H9 (cell line): ENCODE results near the gene TTC33. TPM values are rescaled to one million over a fixed set of nuclear protein-coding genes. Genes with fewer than 3 reads are reported as not detected.

ENCODE experiments used
- DNase-seq: peaks from one replicate; pipeline ENCODE4 v3.0.0-alpha.2; 2017
- H2AFZ ChIP-seq: one replicate; pipeline ENCODE4 v1.6.1; 2013; ENCODE audit warnings: mild to moderate bottlenecking, low read length, control low read depth, moderate library complexity
- H2AK5ac ChIP-seq: 2 replicates; pipeline ENCODE4 v1.6.1; 2013; ENCODE audit warnings: low read length, control low read depth, mixed read lengths; ENCODE audit not compliant: insufficient read length
- H2BK120ac ChIP-seq: one replicate; pipeline ENCODE4 v1.6.1; 2013; ENCODE audit warnings: low read depth, mild to moderate bottlenecking, low read length, control low read depth, inconsistent platforms; ENCODE audit not compliant: poor library complexity, severe bottlenecking
- H2BK12ac ChIP-seq: 2 replicates; pipeline ENCODE4 v1.6.1; 2013; ENCODE audit warnings: low read length, control low read depth, mixed read lengths, low read depth; ENCODE audit not compliant: insufficient read length
- H2BK15ac ChIP-seq: 2 replicates; pipeline ENCODE4 v1.6.1; 2013; ENCODE audit warnings: low read depth, low read length, control low read depth
- H2BK20ac ChIP-seq: one replicate; pipeline ENCODE4 v1.6.1; 2013; ENCODE audit warnings: low read depth, mild to moderate bottlenecking, low read length, control low read depth, inconsistent platforms; ENCODE audit not compliant: poor library complexity, severe bottlenecking
- H2BK5ac ChIP-seq: 2 replicates; pipeline ENCODE4 v1.6.1; 2013; ENCODE audit warnings: low read length, control low read depth, mixed read lengths; ENCODE audit not compliant: insufficient read length
- H3K14ac ChIP-seq: 2 replicates; pipeline ENCODE4 v1.6.1; 2013; ENCODE audit warnings: low read length, control low read depth; ENCODE audit not compliant: insufficient read depth
- H3K18ac ChIP-seq: 2 replicates; pipeline ENCODE4 v1.6.1; 2013; ENCODE audit warnings: low read depth, mild to moderate bottlenecking, mixed read lengths, low read length, control low read depth; ENCODE audit not compliant: insufficient read length
- H3K23ac ChIP-seq: 2 replicates; pipeline ENCODE4 v1.6.1; 2013; ENCODE audit warnings: low read length, control low read depth, mixed read lengths, low read depth; ENCODE audit not compliant: insufficient read length
- H3K23me2 ChIP-seq: 2 replicates; pipeline ENCODE4 v1.6.1; 2013; ENCODE audit warnings: low read depth, mild to moderate bottlenecking, mixed read lengths, low read length, control low read depth; ENCODE audit not compliant: insufficient read length, poor library complexity, severe bottlenecking
- H3K27ac ChIP-seq: 2 replicates; pipeline ENCODE4 v1.5.1; 2013; ENCODE audit warnings: low read length, control low read depth, mixed read lengths, low read depth; ENCODE audit not compliant: insufficient read length
- H3K27me3 ChIP-seq: 2 replicates; pipeline ENCODE4 v1.6.1; 2013; ENCODE audit warnings: low read length, control low read depth, inconsistent platforms; ENCODE audit not compliant: insufficient read depth
- H3K4ac ChIP-seq: 2 replicates; pipeline ENCODE4 v1.6.1; 2013; ENCODE audit warnings: low read depth, mild to moderate bottlenecking, control low read depth, inconsistent platforms, low read length, moderate library complexity
- H3K4me1 ChIP-seq: 2 replicates; pipeline ENCODE4 v1.6.1; 2013; ENCODE audit warnings: low read length, control low read depth, inconsistent platforms; ENCODE audit not compliant: insufficient read depth
- H3K4me2 ChIP-seq: 2 replicates; pipeline ENCODE4 v1.6.1; 2013; ENCODE audit warnings: low read length, control low read depth, mixed read lengths; ENCODE audit not compliant: insufficient read length, insufficient read depth
- H3K56ac ChIP-seq: 2 replicates; pipeline ENCODE4 v1.6.1; 2013; ENCODE audit warnings: low read depth, mild to moderate bottlenecking, mixed read lengths, low read length, control low read depth; ENCODE audit not compliant: insufficient read length
- H3K79me1 ChIP-seq: 2 replicates; pipeline ENCODE4 v1.6.1; 2013; ENCODE audit warnings: low read depth, mild to moderate bottlenecking, moderate library complexity, low read length, control low read depth, inconsistent platforms; ENCODE audit not compliant: insufficient read depth, poor library complexity, severe bottlenecking
- H3K79me2 ChIP-seq: 2 replicates; pipeline ENCODE4 v1.6.1; 2013; ENCODE audit warnings: low read length, control low read depth, inconsistent platforms; ENCODE audit not compliant: insufficient read depth
- H3K9ac ChIP-seq: 2 replicates; pipeline ENCODE4 v1.6.1; 2013; ENCODE audit warnings: low read length, control low read depth, mixed read lengths; ENCODE audit not compliant: insufficient read length; ENCODE audit errors: extremely low read depth
- H3K9me3 ChIP-seq: one replicate; pipeline ENCODE4 v1.6.1; 2013; ENCODE audit warnings: low read depth, low read length, inconsistent platforms; ENCODE audit not compliant: control insufficient read depth
- H3T11ph ChIP-seq: one replicate; pipeline ENCODE4 v1.6.1; 2013; ENCODE audit warnings: mild to moderate bottlenecking, low read length, control low read depth, inconsistent platforms
- H4K20me1 ChIP-seq: one replicate; pipeline ENCODE4 v1.6.1; 2013; ENCODE audit not compliant: control insufficient read depth, insufficient read length, insufficient read depth
- H4K5ac ChIP-seq: 2 replicates; pipeline ENCODE4 v1.6.1; 2013; ENCODE audit warnings: low read depth, mild to moderate bottlenecking, mixed read lengths, low read length, control low read depth; ENCODE audit not compliant: insufficient read length
- H4K8ac ChIP-seq: replicated peaks from 2 replicates; pipeline ENCODE4 v1.6.1; 2013; ENCODE audit warnings: low read length, control low read depth, mixed read lengths, low read depth; ENCODE audit not compliant: insufficient read length
- H4K91ac ChIP-seq: 2 replicates; pipeline ENCODE4 v1.6.1; 2013; ENCODE audit warnings: low read depth, mild to moderate bottlenecking, moderate library complexity, mixed read lengths, low read length, control low read depth; ENCODE audit not compliant: insufficient read length
- H3K27ac Mint-ChIP-seq, 3 experiments: 2 replicates in 2 of 3; 3 replicates in 1 of 3; pipeline ENCODE4 v1.8.0; 2020 to 2021; ENCODE audit warnings: mixed read lengths in 3 of 3, mild to moderate bottlenecking in 1 of 3, moderate library complexity in 1 of 3
- H3K27me3 Mint-ChIP-seq: 2 replicates; pipeline ENCODE4 v1.8.0; 2021; ENCODE audit warnings: low read depth, mild to moderate bottlenecking, moderate library complexity, mixed read lengths
- H3K36me3 Mint-ChIP-seq, 3 experiments: 2 replicates in 2 of 3; 3 replicates in 1 of 3; pipeline ENCODE4 v1.8.0; 2020 to 2021; ENCODE audit warnings: low read depth in 3 of 3, mixed read lengths in 3 of 3; ENCODE audit not compliant: insufficient read depth in 1 of 3
- H3K4me1 Mint-ChIP-seq, 2 experiments: 2 replicates each; pipeline ENCODE4 v1.8.0; 2020; ENCODE audit warnings: mixed read lengths in 2 of 2
- H3K4me3 Mint-ChIP-seq, 2 experiments: 2 replicates in 1 of 2; 3 replicates in 1 of 2; pipeline ENCODE4 v1.8.0; 2020 to 2021; ENCODE audit warnings: mild to moderate bottlenecking in 2 of 2, mixed read lengths in 2 of 2, moderate library complexity in 1 of 2
- H3K9me3 Mint-ChIP-seq, 2 experiments: 2 replicates in 1 of 2; 3 replicates in 1 of 2; pipeline ENCODE4 v1.8.0; 2020; ENCODE audit warnings: mild to moderate bottlenecking in 2 of 2, mixed read lengths in 2 of 2, moderate library complexity in 1 of 2
- CTCF ChIP-seq: fragments of 200-600 bp; sonication (generic); conservative IDR thresholded peaks from 3 replicates; pipeline ENCODE4 v1.8.0; 2021; ENCODE audit warnings: antibody characterized with exemption, mild to moderate bottlenecking
- WGBS: extraction: QIAGEN DNeasy Blood & Tissue Kit; methylation state at CpG from one replicate; pipeline ENCODE4 v1.1.7; 2013; ENCODE audit warnings: missing lambda C conversion rate, low lambda C conversion rate, mixed read lengths; ENCODE audit not compliant: insufficient read length; ENCODE audit errors: extremely low coverage; 5-methylcytosine and 5-hydroxymethylcytosine counted together
- total RNA-seq: library from RNA; stranded (reverse); gene quantifications from 2 replicates; pipeline ENCODE4 v1.2.1, GENCODE V29; 2021

Gene TTC33
- total RNA-seq, 1 experiment from 2014 or later, result 7.3 TPM

- Histone ChIP-seq H3K56ac (no peak overlapping the region), H3K4me2 (no peak overlapping the region), H2BK20ac (no peak overlapping the region), H4K20me1 (no peaks in the 10 kb centered on the region), H2BK5ac (no peak overlapping the region), H3K27ac (no peak overlapping the region), H2AK5ac (no peak overlapping the region), H4K5ac (no peak overlapping the region), H3K9ac (no peak overlapping the region), H3K4ac (no peak overlapping the region), H3K18ac (no peak overlapping the region), H3K14ac (no peak overlapping the region), H3K9me3 (no peaks in the 10 kb centered on the region), H3K79me2 (no peaks in the 10 kb centered on the region), H3T11ph (no peak overlapping the region), H2AFZ (no peak overlapping the region), H2BK12ac (no peak overlapping the region), H3K23me2 (no peaks in the 10 kb centered on the region), H3K4me1 (no peaks in the 10 kb centered on the region; the same call in 1 of the 2 replicates), H4K8ac (no peak overlapping the region), H3K27me3 (no peaks in the 10 kb centered on the region), H2BK120ac (no peak overlapping the region), H4K91ac (no peak overlapping the region), H2BK15ac (no peak overlapping the region), H3K23ac (no peak overlapping the region), H3K79me1 (no peaks in the 10 kb centered on the region)
- WGBS, result no CpG with 5 or more reads among the region's 1 CpG
- Mint-ChIP-seq H3K27me3 (no peaks in the 10 kb centered on the region), H3K4me3 (no peak overlapping the region), H3K9me3 (no peaks in the 10 kb centered on the region; a peak in 2 of 5 replicates), H3K36me3 (no peaks in the 10 kb centered on the region), H3K27ac (no peak overlapping the region), H3K4me1 (peaks cover 9 to 13% of the 10 kb centered on the region in 2 experiments)
- DNase-seq, result no peak
- no peak for TF ChIP-seq CTCF
Observed at GRCh38 chr5:40491644-40492043, 264.1 kb downstream of the TTC33 start.
